Cardiac fibroblast (primary cell): ENCODE measurements around the gene SLIT3.
A peak's percentile ranks its signal among the peaks of the same experiment; 100 is the strongest.

Experiments used
- DNase-seq, 2 donors: peaks; one replicate each; pipeline versions ENCODE4 v3.0.0 to v3.0.0-alpha.2; 2010; ENCODE audit warnings: low read depth in 2 of 2
- H3K4me3 ChIP-seq, 2 donors: replicated peaks in 1 of 2; 1 replicate in 1 of 2; 2 replicates in 1 of 2; pipeline ENCODE4 v1.5.1; 2011; ENCODE audit warnings: low read depth in 2 of 2, low read length in 2 of 2, mild to moderate bottlenecking in 2 of 2, moderate library complexity in 1 of 2
- CTCF ChIP-seq: IDR thresholded peaks from one replicate; pipeline ENCODE4 v1.5.1; 2011; ENCODE audit warnings: low read depth, mild to moderate bottlenecking, low read length, inconsistent platforms

The SLIT3 gene

GRCh38 chr5:169127431-169127830, 173.5 kb downstream of the SLIT3 start:
- H3K4me3 ChIP-seq, result no peak overlapping the region
- TF ChIP-seq CTCF, result no peak
- DNase-seq, result no peak

GRCh38 chr5:169126481-169127021, 174.4 kb downstream of the SLIT3 start:
- H3K4me3 ChIP-seq, result no peak overlapping the region
- peak in 1 of 2 donors; percentile 7 for DNase-seq
- TF ChIP-seq CTCF, result no peak

GRCh38 chr5:169125571-169125970, 175.4 kb downstream of the SLIT3 start:
- DNase-seq, result no peak
- no peak for TF ChIP-seq CTCF
- no peak overlapping the region for H3K4me3 ChIP-seq

- H3K4me3 ChIP-seq, result no peak overlapping the region
- DNase-seq, result no peak
- no peak for TF ChIP-seq CTCF
Measured at GRCh38 chr5:169122951-169123350, 178.0 kb downstream of the SLIT3 start.

- peak; percentile 67 to 82 for DNase-seq
- H3K4me3 ChIP-seq, result no peak overlapping the region
- no peak for TF ChIP-seq CTCF
Measured at GRCh38 chr5:169121630-169122420, 179.1 kb downstream of the SLIT3 start.

- DNase-seq, result no peak
- no peak for TF ChIP-seq CTCF
- H3K4me3 ChIP-seq, result no peak overlapping the region
Measured at GRCh38 chr5:169119288-169120048, 181.5 kb downstream of the SLIT3 start.
